ENCODE data around the gene ALOX12B.
"Not testable (repeated sequence)": the region's sequence is repeated elsewhere in the genome, so short reads cannot be mapped to it uniquely, and the experiment has no call there.

ALOX12B gene

DNA sequence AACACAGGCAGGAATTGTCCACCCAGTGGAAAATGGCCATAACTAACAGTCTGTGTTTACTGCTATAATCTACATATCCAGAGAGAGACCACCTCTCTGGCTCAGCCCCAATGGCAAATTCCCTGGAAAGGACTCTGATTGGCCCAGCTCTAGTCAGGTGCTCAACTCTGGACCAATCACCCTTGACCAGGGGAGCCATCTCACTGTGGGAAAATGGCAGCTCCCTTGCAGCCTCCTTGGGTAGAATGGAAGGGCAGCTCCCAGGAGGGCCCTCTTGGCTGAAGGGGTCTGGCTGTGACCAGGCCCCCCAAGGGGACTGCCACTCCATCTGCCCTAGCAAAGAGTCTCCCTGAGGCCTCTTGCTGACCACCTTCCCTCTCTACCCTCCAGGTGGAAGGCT lies 45.5 kb downstream of the ALOX12B start:
- DNase-seq, result peak; percentile 3

DNA sequence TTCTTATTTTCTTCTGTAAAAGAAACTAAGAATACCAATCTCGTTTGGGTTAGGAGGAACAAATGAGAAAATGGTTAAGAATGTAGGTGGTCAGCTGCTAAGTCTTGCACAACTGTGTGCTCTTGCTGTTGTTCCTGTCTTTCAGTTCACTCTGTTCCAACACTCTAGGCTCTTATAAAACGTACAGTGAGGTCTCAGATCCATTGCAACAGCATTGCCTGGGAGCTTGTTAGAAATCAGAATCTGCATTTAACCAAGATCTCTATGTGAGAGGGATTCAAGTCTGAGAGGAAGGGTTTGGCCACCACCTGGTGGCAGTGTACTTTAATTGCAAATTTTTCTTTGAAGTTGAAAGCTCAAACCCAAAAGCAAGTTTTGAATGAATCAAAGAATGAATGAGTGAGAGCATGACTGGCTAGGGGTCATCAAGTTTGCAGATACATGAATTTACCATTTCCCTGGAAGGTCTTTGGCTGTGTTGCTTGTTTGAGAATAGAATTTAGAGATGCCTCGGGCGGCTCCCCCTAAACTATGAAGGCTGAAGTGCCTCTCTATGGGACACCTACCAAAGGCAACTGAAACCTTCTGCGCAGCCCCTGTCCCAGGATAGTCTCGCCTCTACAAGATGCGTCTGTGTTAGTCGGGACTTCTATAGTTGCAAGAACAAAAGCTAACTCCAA lies 46.1 kb downstream of the ALOX12B start:
- DNase-seq, result peak; percentile 52

DNA sequence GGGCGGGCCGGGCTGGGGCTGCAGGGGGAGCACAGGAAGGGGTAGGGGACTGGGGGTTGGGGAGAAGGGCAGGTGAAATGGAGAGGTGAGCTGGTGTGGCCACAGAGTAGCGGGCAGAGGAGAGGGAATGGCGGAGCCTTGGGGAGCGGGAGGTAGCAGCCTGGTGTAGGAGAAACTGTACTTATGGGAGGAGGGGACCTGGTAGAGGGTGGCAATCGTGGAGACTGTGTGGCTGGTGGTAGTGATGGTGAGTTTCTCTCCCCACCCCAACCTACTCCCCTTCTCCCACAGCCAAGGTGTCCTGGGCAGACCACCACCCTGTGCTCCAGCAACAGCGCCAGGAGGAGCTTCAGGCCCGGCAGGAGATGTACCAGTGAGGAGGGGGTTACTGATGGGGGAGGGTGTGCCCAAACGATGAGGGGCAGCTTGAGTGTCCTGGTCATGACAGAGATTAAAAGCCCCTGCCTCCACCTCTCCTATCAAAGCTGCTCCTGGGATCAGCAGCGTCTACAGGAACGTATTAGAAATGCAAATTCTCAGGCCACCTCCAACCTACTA lies 47.8 kb downstream of the ALOX12B start:
- no peak for DNase-seq

DNA sequence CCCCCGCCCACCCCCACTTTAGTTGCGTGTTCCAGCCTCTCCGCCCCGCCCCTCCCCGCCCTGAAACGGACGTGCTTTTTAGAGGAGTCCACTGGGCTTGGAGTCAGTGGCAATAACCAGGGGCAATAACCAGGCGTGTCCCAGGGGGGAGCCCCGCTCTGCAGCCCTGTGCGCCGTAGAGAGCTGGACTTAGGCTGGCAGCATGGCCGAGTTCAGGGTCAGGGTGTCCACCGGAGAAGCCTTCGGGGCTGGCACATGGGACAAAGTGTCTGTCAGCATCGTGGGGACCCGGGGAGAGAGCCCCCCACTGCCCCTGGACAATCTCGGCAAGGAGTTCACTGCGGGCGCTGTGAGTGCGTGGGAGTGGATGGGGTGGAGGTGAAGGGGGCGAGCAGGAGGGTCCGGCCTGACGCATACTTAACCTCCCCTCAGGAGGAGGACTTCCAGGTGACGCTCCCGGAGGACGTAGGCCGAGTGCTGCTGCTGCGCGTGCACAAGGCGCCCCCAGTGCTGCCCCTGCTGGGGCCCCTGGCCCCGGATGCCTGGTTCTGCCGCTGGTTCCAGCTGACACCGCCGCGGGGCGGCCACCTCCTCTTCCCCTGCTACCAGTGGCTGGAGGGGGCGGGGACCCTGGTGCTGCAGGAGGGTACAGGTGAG lies 48.4 kb downstream of the ALOX12B start, which contains the start of gene ALOX15B:
Gene ALOX15B (plus strand): TSS at position 106 of the 657 bp plus-strand sequence. CDS start 97 bp downstream, at position 203.
- no peak for DNase-seq

DNA sequence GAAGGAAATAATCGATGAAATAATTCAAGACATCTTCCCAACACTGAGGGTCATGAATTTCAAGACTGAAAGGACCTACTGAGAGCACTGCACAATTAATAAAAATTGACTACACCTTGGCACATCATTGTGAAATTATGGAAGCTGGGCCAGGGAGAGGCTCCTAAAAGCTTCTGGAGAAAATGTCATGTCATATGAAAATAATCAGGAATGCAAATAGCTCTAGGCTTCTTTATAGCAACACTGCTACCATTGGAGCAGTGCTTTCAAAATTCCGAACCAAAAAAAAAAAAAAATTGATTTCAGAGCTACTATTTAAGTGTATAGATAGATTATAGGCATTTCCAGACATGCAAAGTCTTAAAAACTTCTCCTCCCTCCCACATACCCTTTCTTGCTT lies 55.1 kb downstream of the ALOX12B start:
- DNase-seq, result no peak

DNA sequence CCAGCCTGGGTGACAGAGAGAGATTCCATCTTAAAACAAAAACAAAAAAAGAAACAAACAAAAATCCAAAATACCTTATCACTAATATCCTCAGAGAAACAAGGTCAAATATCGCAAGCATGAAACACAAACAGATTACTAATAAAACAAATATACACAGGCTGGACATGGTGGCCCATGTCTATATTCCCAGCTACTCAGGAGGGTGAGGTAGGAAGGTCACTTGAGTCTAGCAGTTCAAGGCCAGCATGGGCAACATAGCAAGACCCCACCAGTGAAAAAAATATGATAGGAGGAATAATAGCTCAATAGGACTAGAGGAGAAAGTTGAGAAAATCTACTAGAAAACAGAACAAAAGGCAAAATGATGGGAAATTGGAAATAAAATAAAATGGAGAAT lies 55.6 kb downstream of the ALOX12B start:
- DNase-seq, result no peak

DNA sequence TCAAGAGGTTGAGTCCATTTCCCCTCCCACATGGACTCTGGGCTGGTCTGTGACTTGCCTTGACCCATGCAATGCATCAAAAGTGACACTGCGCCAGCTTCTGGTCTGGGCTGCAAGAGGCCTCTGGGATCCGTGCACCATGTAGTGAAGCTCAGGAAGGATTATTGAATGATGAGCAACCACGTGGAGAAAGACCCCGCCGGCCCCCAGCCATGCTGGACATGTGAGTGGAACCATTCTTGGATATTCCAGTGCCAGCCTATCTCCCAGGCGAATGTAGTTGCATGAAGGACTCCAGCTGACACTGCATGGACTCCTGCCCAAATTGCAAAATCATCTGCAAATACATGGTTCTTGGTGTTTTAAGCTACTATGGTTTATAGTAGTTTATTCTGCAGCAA lies 56.3 kb downstream of the ALOX12B start:
- no peak for DNase-seq

DNA sequence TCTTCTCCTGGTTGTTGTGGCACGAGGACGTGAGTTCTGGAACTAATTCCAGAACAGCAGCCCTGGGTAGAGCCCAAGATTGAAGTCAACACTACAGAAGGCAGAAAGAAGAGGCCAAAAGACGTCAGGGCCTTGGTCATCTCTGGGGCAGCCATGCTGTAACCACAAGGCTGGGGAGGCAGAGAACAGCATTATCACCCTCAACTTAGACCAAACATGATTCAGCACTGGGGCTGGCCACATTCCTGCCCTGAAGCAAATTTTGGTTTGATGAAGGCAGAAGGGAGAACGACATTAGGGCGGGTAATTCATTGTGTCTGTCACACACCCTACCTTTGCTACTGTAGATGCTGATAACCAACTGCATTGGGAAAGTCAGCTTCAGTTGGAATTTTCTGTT lies 58.4 kb downstream of the ALOX12B start:
- DNase-seq, result no peak

DNA sequence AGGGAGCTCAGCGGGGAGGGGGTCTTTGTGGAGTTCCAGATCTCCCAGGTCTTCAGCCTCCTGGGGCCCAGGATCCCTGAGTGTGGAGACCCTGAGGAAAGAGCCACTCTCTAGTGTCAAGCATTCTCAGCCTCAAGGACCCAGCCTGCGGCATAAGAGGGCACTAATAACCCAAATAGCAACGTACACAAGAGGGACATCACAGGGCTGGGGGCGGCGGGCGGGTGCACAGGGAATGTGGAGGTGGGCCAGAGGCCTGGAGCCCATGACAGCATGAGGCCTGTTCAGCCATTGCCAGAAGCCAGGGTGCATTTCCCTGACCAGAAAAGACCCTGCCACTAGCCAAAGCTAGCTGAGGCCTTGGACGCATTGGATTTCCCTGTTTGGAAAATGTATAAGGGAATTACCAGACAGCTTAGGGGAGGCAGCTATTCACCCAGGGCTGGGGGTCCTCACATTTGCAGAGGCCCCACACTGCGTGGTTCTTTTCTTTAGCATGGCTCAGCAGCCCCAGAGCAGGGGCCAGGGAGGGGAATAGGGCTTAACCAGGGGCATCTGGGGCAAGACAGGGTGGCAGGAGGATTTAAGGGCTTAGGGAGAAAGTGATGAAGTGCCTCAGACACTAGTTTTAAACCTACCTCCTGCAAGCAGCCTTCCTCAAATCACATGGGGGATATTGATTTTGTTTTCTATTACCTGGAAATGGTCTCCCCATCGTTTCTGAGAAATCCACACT lies 62.2 kb downstream of the ALOX12B start:
- no peak for DNase-seq

DNA sequence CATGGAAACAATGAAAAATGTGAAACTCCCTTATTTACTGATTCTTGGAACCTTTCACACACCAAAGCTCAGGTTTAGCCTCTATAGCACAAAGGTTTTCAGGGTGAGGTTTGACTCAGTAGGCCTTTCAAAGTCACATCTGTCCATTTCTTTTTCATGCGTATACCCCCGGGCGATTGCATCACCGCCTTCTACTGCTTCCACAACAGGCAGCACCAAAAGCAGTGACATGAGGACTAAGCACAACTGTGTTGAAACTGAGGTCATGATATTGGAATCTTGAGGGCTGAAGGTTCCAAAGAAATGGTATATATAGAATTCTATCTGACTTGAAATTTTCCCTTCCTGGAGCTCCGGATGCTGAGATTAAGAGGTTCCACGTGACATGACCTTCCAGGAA lies 63.4 kb downstream of the ALOX12B start:
- DNase-seq, result not testable (repeated sequence)
